ENCODE data around the gene RNF128. TPM values are rescaled to one million over a fixed set of nuclear protein-coding genes. Genes with fewer than 3 reads are reported as not detected.

RNF128 gene
- total RNA-seq, 6 experiments from 2014 or later: 39.4 to 48.7 (median 45.4) TPM

- Histone ChIP-seq H3K36me3 (no peaks in the 10 kb centered on the region), H3K9me3 (no peaks in the 10 kb centered on the region), H3K4me3 (no peak overlapping the region), H3K27ac (no peak overlapping the region), H3K4me1 (peaks cover 0 to 4% (median 0%) of the 10 kb centered on the region in 4 donors), H3K27me3 (peaks cover 0 to 9% of the 10 kb centered on the region in 2 donors)
- TF ChIP-seq CTCF (IDR thresholded peaks at IDR 0.05): no peak
- no peak for TF ChIP-seq POLR2A (IDR thresholded peaks at IDR 0.05)
- DNase-seq: no peak
- intact Hi-C loops (cut with DNase I): no loop called here
- no peak for ATAC-seq
- WGBS (ENCODE audit: insufficient coverage, low coverage, low lambda C conversion rate, missing lambda C conversion rate): 38% methylated on average over 3 of the region's 3 CpGs
These were observed 30.0 kb upstream of the RNF128 start for GRCh38 chrX:106696502-106696901.

- no peak for ATAC-seq
- DNase-seq: no peak
- intact Hi-C loops (cut with DNase I): no loop called here
- 69% methylated on average over 3 of the region's 3 CpGs for WGBS (ENCODE audit: insufficient coverage, low coverage, low lambda C conversion rate, missing lambda C conversion rate)
- Histone ChIP-seq H3K27me3 (peaks cover 0 to 6% of the 10 kb centered on the region in 2 donors), H3K4me3 (no peak overlapping the region), H3K4me1 (no peaks in the 10 kb centered on the region), H3K27ac (no peak overlapping the region), H3K9me3 (no peaks in the 10 kb centered on the region), H3K36me3 (no peaks in the 10 kb centered on the region)
- TF ChIP-seq POLR2A (IDR thresholded peaks at IDR 0.05) (no peak), CTCF (IDR thresholded peaks at IDR 0.05) (no peak)
These were observed 27.8 kb upstream of the RNF128 start for GRCh38 chrX:106698693-106699092.

- H3K27me3 ChIP-seq: peaks cover 0 to 4% of the 10 kb centered on the region in 2 donors
- TF ChIP-seq CTCF (IDR thresholded peaks at IDR 0.05) (no peak), POLR2A (IDR thresholded peaks at IDR 0.05) (no peak)
- no peak overlapping the region for H3K27ac ChIP-seq
- H3K4me1 ChIP-seq: no peaks in the 10 kb centered on the region
- no peak overlapping the region for H3K4me3 ChIP-seq
- no peak for DNase-seq
- H3K9me3 ChIP-seq: no peaks in the 10 kb centered on the region
- intact Hi-C loops (cut with DNase I): no loop called here
- ATAC-seq: no peak
- H3K36me3 ChIP-seq: no peaks in the 10 kb centered on the region
- WGBS (ENCODE audit: insufficient coverage, low coverage, low lambda C conversion rate, missing lambda C conversion rate): 36% methylated on average over 1 of the region's 1 CpG
These were observed 23.9 kb upstream of the RNF128 start for GRCh38 chrX:106702636-106703035.

- WGBS (ENCODE audit: insufficient coverage, low coverage, low lambda C conversion rate, missing lambda C conversion rate): 97% methylated on average over 3 of the region's 3 CpGs
- TF ChIP-seq CTCF (IDR thresholded peaks at IDR 0.05): no peak
- TF ChIP-seq POLR2A (IDR thresholded peaks at IDR 0.05): no peak
- intact Hi-C loops (cut with DNase I): no loop called here
- Histone ChIP-seq H3K27ac (no peak overlapping the region), H3K4me3 (no peak overlapping the region), H3K27me3 (no peaks in the 10 kb centered on the region), H3K9me3 (no peaks in the 10 kb centered on the region), H3K4me1 (no peaks in the 10 kb centered on the region), H3K36me3 (no peaks in the 10 kb centered on the region)
- ATAC-seq (no peak), DNase-seq (no peak)
These were observed 20.0 kb upstream of the RNF128 start for GRCh38 chrX:106706466-106706865.
